ENCODE data around the gene PSMD11. TPM values are rescaled to one million over a fixed set of nuclear protein-coding genes. Genes with fewer than 3 reads are reported as not detected.
"Not testable (repeated sequence)": the region's sequence is repeated elsewhere in the genome, so short reads cannot be mapped to it uniquely, and the experiment has no call there.

Gene PSMD11
- total RNA-seq, 1 donor from 2014 or later: 129 TPM

GRCh38 chr17:32523827-32524552 is 79.7 kb downstream of the PSMD11 start:
- Mint-ChIP-seq H3K36me3 (ENCODE audit: low read depth, unreplicated experiment) (no peaks in the 10 kb centered on the region), H3K27ac (ENCODE audit: unreplicated experiment) (no peak overlapping the region), H3K4me1 (ENCODE audit: low read depth, unreplicated experiment) (peaks cover 38% of the 10 kb centered on the region), H3K9me3 (ENCODE audit: unreplicated experiment) (no peaks in the 10 kb centered on the region), H3K27me3 (ENCODE audit: low read depth, unreplicated experiment) (no peaks in the 10 kb centered on the region), H3K4me3 (ENCODE audit: unreplicated experiment) (no peak overlapping the region)
- Histone ChIP-seq H3K27me3 (ENCODE audit: insufficient read depth, low read length) (no peaks in the 10 kb centered on the region), H3K27ac (ENCODE audit: low read depth, low read length) (no peak overlapping the region), H3K4me3 (ENCODE audit: insufficient read depth, low read depth, low read length) (no peak overlapping the region), H3K9me3 (ENCODE audit: insufficient read depth, low read depth, low read length) (no peaks in the 10 kb centered on the region), H3K4me1 (ENCODE audit: insufficient read depth, low read length) (peaks cover 17% of the 10 kb centered on the region), H3K36me3 (ENCODE audit: insufficient read depth, low read length) (no peaks in the 10 kb centered on the region), H3K79me2 (ENCODE audit: insufficient read depth, low read length) (no peaks in the 10 kb centered on the region), H3K9ac (ENCODE audit: low read length) (no peak overlapping the region), H3K4me2 (ENCODE audit: low read length) (no peak overlapping the region), H2AFZ (ENCODE audit: low read depth, low read length) (no peak overlapping the region), H4K20me1 (ENCODE audit: insufficient read depth, low read length) (no peaks in the 10 kb centered on the region)
- FAIRE-seq (no peak), DNase-seq (ENCODE audit: low read depth) (no peak)
- TF ChIP-seq, protein P1, sequence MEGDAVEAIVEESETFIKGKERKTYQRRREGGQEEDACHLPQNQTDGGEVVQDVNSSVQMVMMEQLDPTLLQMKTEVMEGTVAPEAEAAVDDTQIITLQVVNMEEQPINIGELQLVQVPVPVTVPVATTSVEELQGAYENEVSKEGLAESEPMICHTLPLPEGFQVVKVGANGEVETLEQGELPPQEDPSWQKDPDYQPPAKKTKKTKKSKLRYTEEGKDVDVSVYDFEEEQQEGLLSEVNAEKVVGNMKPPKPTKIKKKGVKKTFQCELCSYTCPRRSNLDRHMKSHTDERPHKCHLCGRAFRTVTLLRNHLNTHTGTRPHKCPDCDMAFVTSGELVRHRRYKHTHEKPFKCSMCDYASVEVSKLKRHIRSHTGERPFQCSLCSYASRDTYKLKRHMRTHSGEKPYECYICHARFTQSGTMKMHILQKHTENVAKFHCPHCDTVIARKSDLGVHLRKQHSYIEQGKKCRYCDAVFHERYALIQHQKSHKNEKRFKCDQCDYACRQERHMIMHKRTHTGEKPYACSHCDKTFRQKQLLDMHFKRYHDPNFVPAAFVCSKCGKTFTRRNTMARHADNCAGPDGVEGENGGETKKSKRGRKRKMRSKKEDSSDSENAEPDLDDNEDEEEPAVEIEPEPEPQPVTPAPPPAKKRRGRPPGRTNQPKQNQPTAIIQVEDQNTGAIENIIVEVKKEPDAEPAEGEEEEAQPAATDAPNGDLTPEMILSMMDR (IDR thresholded peaks at IDR 0.05; ENCODE audit: insufficient read depth, low read depth, low read length): no peak
- TF ChIP-seq EZH2 (IDR thresholded peaks at IDR 0.05; ENCODE audit: insufficient read depth, low read length): no peak

DNA sequence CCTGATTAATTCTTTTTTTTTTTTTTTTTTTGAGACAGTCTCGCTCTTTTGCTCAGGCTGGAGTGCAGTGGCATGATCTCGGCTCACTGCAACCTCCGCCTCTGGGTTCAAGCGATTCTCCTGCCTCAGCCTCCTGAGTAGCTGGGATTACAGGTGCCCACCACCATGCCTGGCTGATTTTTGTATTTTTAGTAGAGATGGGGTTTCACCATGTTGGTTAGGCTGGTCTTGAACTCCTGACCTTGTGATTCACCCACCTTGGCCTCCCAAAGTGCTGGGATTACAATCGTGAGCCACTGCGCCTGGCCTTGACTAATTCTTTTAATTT is 80.2 kb downstream of the PSMD11 start:
- not testable (repeated sequence) for H3K36me3 ChIP-seq (ENCODE audit: insufficient read depth, low read length); H3K4me3 ChIP-seq (ENCODE audit: insufficient read depth, low read depth, low read length); H3K4me3 Mint-ChIP-seq (ENCODE audit: unreplicated experiment); DNase-seq (ENCODE audit: low read depth); H3K27me3 Mint-ChIP-seq (ENCODE audit: low read depth, unreplicated experiment); H3K9me3 ChIP-seq (ENCODE audit: insufficient read depth, low read depth, low read length); H2AFZ ChIP-seq (ENCODE audit: low read depth, low read length); H3K27ac ChIP-seq (ENCODE audit: low read depth, low read length); H3K36me3 Mint-ChIP-seq (ENCODE audit: low read depth, unreplicated experiment); H3K9me3 Mint-ChIP-seq (ENCODE audit: unreplicated experiment); H3K9ac ChIP-seq (ENCODE audit: low read length); H3K27me3 ChIP-seq (ENCODE audit: insufficient read depth, low read length); H3K27ac Mint-ChIP-seq (ENCODE audit: unreplicated experiment); H4K20me1 ChIP-seq (ENCODE audit: insufficient read depth, low read length); FAIRE-seq; H3K79me2 ChIP-seq (ENCODE audit: insufficient read depth, low read length); H3K4me2 ChIP-seq (ENCODE audit: low read length)
- peaks cover 38% of the 10 kb centered on the region for H3K4me1 Mint-ChIP-seq (ENCODE audit: low read depth, unreplicated experiment)
- peaks cover 16% of the 10 kb centered on the region for H3K4me1 ChIP-seq (ENCODE audit: insufficient read depth, low read length)

DNA sequence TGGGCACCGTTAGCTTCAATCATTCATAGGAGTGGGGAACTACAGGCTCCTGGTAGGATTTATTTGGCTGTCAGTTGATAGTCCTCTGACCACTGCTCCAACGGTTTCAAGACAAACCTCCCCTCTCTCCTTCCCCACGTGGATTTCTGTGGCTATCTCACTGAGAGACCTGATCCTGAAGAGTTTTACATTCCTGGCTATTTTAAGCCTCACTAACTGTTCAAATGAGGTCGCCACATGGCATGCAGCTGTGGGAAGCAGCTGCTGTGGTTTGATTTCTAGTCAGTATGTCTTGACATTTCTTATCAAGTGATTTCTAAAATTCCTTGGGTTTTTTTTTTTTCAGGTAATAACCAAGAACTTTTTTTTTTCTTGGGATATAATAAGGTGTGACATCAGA is 80.8 kb downstream of the PSMD11 start:
- FAIRE-seq (no peak), DNase-seq (ENCODE audit: low read depth) (peak; percentile 77)
- Histone ChIP-seq H3K4me3 (ENCODE audit: insufficient read depth, low read depth, low read length) (no peak overlapping the region), H3K4me2 (ENCODE audit: low read length) (peak overlapping the region; percentile 1), H3K27me3 (ENCODE audit: insufficient read depth, low read length) (no peaks in the 10 kb centered on the region), H2AFZ (ENCODE audit: low read depth, low read length) (no peak overlapping the region), H3K27ac (ENCODE audit: low read depth, low read length) (no peak overlapping the region), H3K36me3 (ENCODE audit: insufficient read depth, low read length) (no peaks in the 10 kb centered on the region), H3K79me2 (ENCODE audit: insufficient read depth, low read length) (no peaks in the 10 kb centered on the region), H4K20me1 (ENCODE audit: insufficient read depth, low read length) (no peaks in the 10 kb centered on the region), H3K4me1 (ENCODE audit: insufficient read depth, low read length) (peaks cover 10% of the 10 kb centered on the region), H3K9me3 (ENCODE audit: insufficient read depth, low read depth, low read length) (no peaks in the 10 kb centered on the region), H3K9ac (ENCODE audit: low read length) (no peak overlapping the region)
- H3K36me3 Mint-ChIP-seq (ENCODE audit: low read depth, unreplicated experiment): peaks cover 1% of the 10 kb centered on the region
- no peak overlapping the region for H3K4me3 Mint-ChIP-seq (ENCODE audit: unreplicated experiment)
- H3K4me1 Mint-ChIP-seq (ENCODE audit: low read depth, unreplicated experiment): peaks cover 32% of the 10 kb centered on the region
- no peaks in the 10 kb centered on the region for H3K9me3 Mint-ChIP-seq (ENCODE audit: unreplicated experiment)
- peaks cover 4% of the 10 kb centered on the region for H3K27me3 Mint-ChIP-seq (ENCODE audit: low read depth, unreplicated experiment)
- H3K27ac Mint-ChIP-seq (ENCODE audit: unreplicated experiment): peak overlapping the region; percentile 69
- TF ChIP-seq, protein P1 (IDR thresholded peaks at IDR 0.05; ENCODE audit: insufficient read depth, low read depth, low read length): no peak
- no peak for TF ChIP-seq EZH2 (IDR thresholded peaks at IDR 0.05; ENCODE audit: insufficient read depth, low read length)
